HTERT RPE-1 (cell line): ENCODE data around the gene CFAP119.

Experiments
- in situ Hi-C: fragments of 300-500 bp; cut with MboI; formaldehyde crosslinking; loops from 4 replicates; pipeline ENCODE4 v1.14.3; 2020; ENCODE audit warnings: low sequenced_read_pairs

CFAP119 gene

GRCh38 chr16:30715750-30716445 is 46.0 kb downstream of the CFAP119 start:
- in situ Hi-C loops, result no loop called here

GRCh38 chr16:30711712-30712111 is 50.1 kb downstream of the CFAP119 start:
- in situ Hi-C loops, result no loop called here

- in situ Hi-C loops, result no loop called here
These were observed 50.9 kb downstream of the CFAP119 start for GRCh38 chr16:30710971-30711370.
